A673 (cell line): ENCODE data around the gene XDH.

ENCODE experiments used
- CTCF ChIP-seq: fragments of 300-800, 200-600 bp; sonication (generic); conservative IDR thresholded peaks from 2 replicates; pipeline ENCODE4 v1.5.1; 2017; ENCODE audit warnings: low read depth, mild to moderate bottlenecking, antibody characterized with exemption, low read length, moderate library complexity, mixed read lengths
- EZH2 ChIP-seq: fragments of 200-600 bp; sonication (generic); IDR thresholded peaks from 2 replicates; pipeline ENCODE4 v1.6.1; 2017; ENCODE audit warnings: borderline replicate concordance, low read depth, mild to moderate bottlenecking, mixed read lengths, antibody characterized with exemption, low read length; ENCODE audit not compliant: poor library complexity, severe bottlenecking

- TF ChIP-seq CTCF = no peak
- no peak for TF ChIP-seq EZH2
Measured at GRCh38 chr2:31363956-31364750, 50.4 kb downstream of the XDH start.
